Prostate gland (tissue), 1 donor: ENCODE data around the gene ENOX2.

ENCODE experiments used
- POLR2A ChIP-seq: fragments of 450-650 bp; IDR thresholded peaks from one replicate; pipeline ENCODE4 v1.6.1; 2016; ENCODE audit warnings: antibody characterized with exemption, mild to moderate bottlenecking
- POLR2AphosphoS5 ChIP-seq: sonication (generic); formaldehyde crosslinking; IDR thresholded peaks from one replicate; pipeline ENCODE4 v1.6.1; 2017; ENCODE audit warnings: antibody characterized with exemption

DNA sequence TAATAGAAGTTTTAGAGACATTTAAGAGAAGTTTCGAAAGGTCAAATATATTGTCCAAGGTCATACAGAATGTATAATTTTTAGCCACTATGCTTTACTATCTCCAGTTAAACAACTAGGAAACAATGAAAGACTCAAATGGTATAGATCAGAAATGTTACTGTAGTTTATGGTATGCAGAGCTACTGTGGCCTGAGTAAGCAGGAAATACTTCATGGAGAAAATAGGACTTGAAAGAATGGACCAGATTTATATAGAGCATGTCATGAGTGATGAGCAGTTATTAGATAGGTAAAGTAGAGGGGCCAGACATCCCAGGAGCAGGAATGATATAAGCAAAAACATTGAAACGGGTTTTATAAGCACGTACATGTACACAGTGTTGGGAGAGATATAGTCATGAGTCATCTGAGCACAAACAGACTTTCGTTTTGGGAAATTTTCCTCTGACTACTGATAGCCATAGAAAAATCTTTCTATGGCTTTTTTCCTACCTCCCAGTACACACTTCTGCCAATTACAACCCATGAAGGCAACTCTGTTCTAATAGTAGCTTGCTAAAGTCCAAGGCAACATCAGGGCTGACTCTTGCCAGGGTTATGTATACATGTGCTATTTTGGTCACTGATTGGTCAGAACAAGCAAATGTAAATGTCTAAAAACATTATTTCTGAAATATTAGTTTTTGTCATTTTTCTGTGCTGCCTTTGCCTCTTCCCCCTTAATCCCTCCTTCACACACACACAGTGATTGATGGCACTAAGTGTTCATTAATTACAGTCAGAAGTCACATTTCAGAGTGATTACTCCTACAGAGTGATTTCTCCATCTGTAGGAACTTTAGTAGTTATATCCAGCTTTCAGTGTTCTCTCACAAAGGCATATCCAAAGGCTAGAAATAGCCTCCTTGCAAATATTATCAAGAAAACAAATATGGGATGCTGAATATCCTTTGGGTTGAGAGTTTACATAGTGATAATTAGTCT, 198.7 kb downstream of the ENOX2 start:
- TF ChIP-seq POLR2A: no peak
- TF ChIP-seq POLR2AphosphoS5: no peak
